Adrenal gland (tissue), 5 donors: Measurements from ENCODE around the gene MEIS1.

Source experiments
- CTCF ChIP-seq, 6 experiments: fragments of 450-650 bp in 4 of 6; fragments of 200-600 bp in 2 of 6; sonication (generic) in 1 of 6; IDR thresholded peaks; 1 replicate in 5 of 6; 2 replicates in 1 of 6; pipeline versions ENCODE4 v1.5.1 to v1.8.0; 2016 to 2021; ENCODE audit warnings: antibody characterized with exemption in 6 of 6, mild to moderate bottlenecking in 2 of 6, moderate library complexity in 1 of 6
- POLR2A ChIP-seq, 2 donors: fragments of 450-650 bp; IDR thresholded peaks; one replicate each; pipeline ENCODE4 v1.6.1; 2017; ENCODE audit warnings: antibody characterized with exemption in 2 of 2, mild to moderate bottlenecking in 2 of 2, moderate library complexity in 1 of 2
- donor health status: DM: no; HTN: no; CAD: no.

- TF ChIP-seq CTCF (IDR thresholded peaks at IDR 0.05), result no peak
- no peak for TF ChIP-seq POLR2A (IDR thresholded peaks at IDR 0.05)
Measured at GRCh38 chr2:66421612-66422011, 13.3 kb upstream of the MEIS1 start.
